Esophagus squamous epithelium (tissue), 5 donors: ENCODE results near the gene FCGBP. TPM values are rescaled to one million over a fixed set of nuclear protein-coding genes. Genes with fewer than 3 reads are reported as not detected.

ENCODE experiments used
- DNase-seq: peaks from one replicate; lab custom pipeline; 2025; lab: John Stamatoyannopoulos, UW
- H3K27ac ChIP-seq, 4 donors: fragments of 200-600 bp; sonication (generic); one replicate each; pipeline ENCODE4 v1.5.1; 2016 to 2019; ENCODE audit warnings: mild to moderate bottlenecking in 1 of 4
- H3K27me3 ChIP-seq, 4 donors: fragments of 200-600 bp; sonication (generic); 1 replicate in 3 of 4; 2 replicates in 1 of 4; pipeline versions ENCODE4 v1.5.1 to v1.6.0; 2017 to 2021; ENCODE audit warnings: antibody characterized with exemption in 1 of 4
- H3K36me3 ChIP-seq, 3 donors: fragments of 200-600 bp; sonication (generic); one replicate each; pipeline ENCODE4 v1.5.1; 2016 to 2019
- H3K4me1 ChIP-seq, 3 donors: fragments of 200-600 bp; sonication (generic); one replicate each; pipeline ENCODE4 v1.5.1; 2017 to 2019
- H3K4me3 ChIP-seq, 4 donors: fragments of 200-600 bp; sonication (generic); 1 replicate in 3 of 4; 2 replicates in 1 of 4; pipeline ENCODE4 v1.5.1; 2016 to 2019; ENCODE audit warnings: mild to moderate bottlenecking in 2 of 4, moderate library complexity in 1 of 4
- H3K9me3 ChIP-seq, 3 donors: fragments of 200-600 bp; sonication (generic); one replicate each; pipeline ENCODE4 v1.5.1; 2016 to 2019
- CTCF ChIP-seq, 6 experiments: fragments of 450-650 bp in 4 of 6; fragments of 200-600 bp in 2 of 6; sonication (generic) in 2 of 6; IDR thresholded peaks; one replicate each; pipeline ENCODE4 v1.5.1; 2016 to 2019; ENCODE audit warnings: antibody characterized with exemption in 6 of 6, mild to moderate bottlenecking in 4 of 6, moderate library complexity in 4 of 6
- POLR2A ChIP-seq, 4 donors: fragments of 450-650 bp; IDR thresholded peaks; one replicate each; pipeline ENCODE4 v1.6.1; 2017; ENCODE audit warnings: antibody characterized with exemption in 4 of 4, mild to moderate bottlenecking in 4 of 4, moderate library complexity in 3 of 4
- WGBS, 2 donors: methylation state at CpG; one replicate each; pipeline ENCODE4 v1.1.5; 2018; 5-methylcytosine and 5-hydroxymethylcytosine counted together
- intact Hi-C: fragments of 100-400 bp; cut with DNase I; formaldehyde crosslinking; loops from one replicate; pipeline ENCODE4 v1.15.0; 2022
- total RNA-seq, 4 donors: library from RNA; depleted of rRNA; stranded (reverse); fragments of >200 nt; gene quantifications; one replicate each; pipeline ENCODE4 v1.1.0, GENCODE V29; 2016
- donor health status: DM: yes; HTN: yes; CAD: no.

Gene FCGBP
- total RNA-seq, 4 donors from 2014 or later: 5.7 to 79.9 (median 41.0) TPM

- Histone ChIP-seq H3K27ac (no peak overlapping the region), H3K9me3 (no peaks in the 10 kb centered on the region), H3K36me3 (no peaks in the 10 kb centered on the region), H3K27me3 (peaks cover 0 to 2% (median 0%) of the 10 kb centered on the region in 4 donors), H3K4me1 (peaks cover 0 to 23% (median 8%) of the 10 kb centered on the region in 3 donors), H3K4me3 (no peak overlapping the region)
- no peak for DNase-seq
- no peak for TF ChIP-seq CTCF (IDR thresholded peaks at IDR 0.05)
- TF ChIP-seq POLR2A (IDR thresholded peaks at IDR 0.05): no peak
- 89% methylated on average over 7 of the region's 7 CpGs for WGBS, 2 donors
- intact Hi-C loops: no loop called here
These were observed 19.5 kb upstream of the FCGBP start for GRCh38 chr19:39953915-39954314.

DNA sequence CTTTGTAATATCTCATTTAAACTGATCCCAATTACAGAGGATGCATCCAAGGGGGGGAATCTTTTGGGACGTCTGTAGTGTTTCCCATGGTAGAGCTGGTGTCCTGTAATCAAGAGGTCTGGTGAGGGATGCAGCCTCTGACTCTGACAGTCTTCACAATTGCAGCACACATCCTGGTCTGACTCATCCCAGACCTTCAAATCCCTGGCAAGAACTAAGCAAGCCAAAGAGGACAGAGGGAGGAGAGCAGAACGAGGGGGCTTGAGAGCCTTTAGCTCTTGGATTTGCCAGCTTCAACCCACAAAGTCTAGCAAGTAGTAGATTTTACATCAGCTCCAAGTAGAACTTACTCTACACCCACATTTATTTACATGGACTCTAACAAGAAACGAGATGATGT, 17.3 kb upstream of the FCGBP start:
- no peaks in the 10 kb centered on the region for H3K36me3 ChIP-seq
- intact Hi-C loops: no loop called here
- H3K4me1 ChIP-seq: peaks cover 0 to 23% (median 8%) of the 10 kb centered on the region in 3 donors
- 18 to 26% methylated on average over 3 of the region's 3 CpGs for WGBS, 2 donors
- TF ChIP-seq POLR2A (IDR thresholded peaks at IDR 0.05): no peak
- no peak for TF ChIP-seq CTCF (IDR thresholded peaks at IDR 0.05)
- no peak for DNase-seq
- no peak overlapping the region for H3K4me3 ChIP-seq
- H3K27me3 ChIP-seq: peaks cover 0 to 11% (median 0%) of the 10 kb centered on the region in 4 donors
- no peaks in the 10 kb centered on the region for H3K9me3 ChIP-seq
- H3K27ac ChIP-seq: peak overlapping the region in 1 of 4 donors; percentile 32

DNA sequence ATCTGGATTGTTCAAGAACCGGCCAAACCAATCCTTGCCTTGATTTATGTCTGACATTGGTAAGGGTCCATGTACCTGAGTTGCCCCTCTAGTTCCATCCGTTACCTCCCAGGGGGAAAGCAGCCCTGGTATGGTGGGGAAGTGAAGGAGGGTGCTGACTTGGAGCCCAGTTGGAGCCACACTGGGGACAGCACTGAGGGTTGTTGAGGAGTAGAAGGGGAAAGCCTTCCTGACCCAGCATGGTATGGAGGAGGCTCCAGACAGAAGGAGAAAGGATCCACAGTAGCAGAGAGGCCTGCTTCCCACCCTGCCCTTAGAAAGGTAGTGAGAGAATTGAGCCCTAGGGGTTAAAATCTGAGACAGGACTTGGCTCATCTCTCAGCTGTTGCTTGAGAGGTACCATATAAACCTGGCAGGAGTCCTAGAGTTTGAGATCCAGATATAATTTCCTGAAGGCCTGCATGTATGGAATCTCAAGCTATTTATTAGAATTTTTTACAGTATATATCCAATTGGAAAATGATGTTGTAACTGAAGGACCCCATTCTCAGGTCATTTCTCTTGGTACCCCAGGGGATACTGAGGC, 16.7 kb upstream of the FCGBP start:
- H3K27me3 ChIP-seq: peaks cover 0 to 11% (median 0%) of the 10 kb centered on the region in 4 donors
- H3K9me3 ChIP-seq: no peaks in the 10 kb centered on the region
- DNase-seq: no peak
- WGBS, 2 donors: 86 to 100% methylated on average over 1 to 2 of the region's 2 CpGs
- intact Hi-C loops: no loop called here
- no peaks in the 10 kb centered on the region for H3K36me3 ChIP-seq
- H3K4me3 ChIP-seq: no peak overlapping the region
- H3K4me1 ChIP-seq: peaks cover 0 to 23% (median 8%) of the 10 kb centered on the region in 3 donors
- no peak for TF ChIP-seq CTCF (IDR thresholded peaks at IDR 0.05)
- no peak for TF ChIP-seq POLR2A (IDR thresholded peaks at IDR 0.05)
- no peak overlapping the region for H3K27ac ChIP-seq

DNA sequence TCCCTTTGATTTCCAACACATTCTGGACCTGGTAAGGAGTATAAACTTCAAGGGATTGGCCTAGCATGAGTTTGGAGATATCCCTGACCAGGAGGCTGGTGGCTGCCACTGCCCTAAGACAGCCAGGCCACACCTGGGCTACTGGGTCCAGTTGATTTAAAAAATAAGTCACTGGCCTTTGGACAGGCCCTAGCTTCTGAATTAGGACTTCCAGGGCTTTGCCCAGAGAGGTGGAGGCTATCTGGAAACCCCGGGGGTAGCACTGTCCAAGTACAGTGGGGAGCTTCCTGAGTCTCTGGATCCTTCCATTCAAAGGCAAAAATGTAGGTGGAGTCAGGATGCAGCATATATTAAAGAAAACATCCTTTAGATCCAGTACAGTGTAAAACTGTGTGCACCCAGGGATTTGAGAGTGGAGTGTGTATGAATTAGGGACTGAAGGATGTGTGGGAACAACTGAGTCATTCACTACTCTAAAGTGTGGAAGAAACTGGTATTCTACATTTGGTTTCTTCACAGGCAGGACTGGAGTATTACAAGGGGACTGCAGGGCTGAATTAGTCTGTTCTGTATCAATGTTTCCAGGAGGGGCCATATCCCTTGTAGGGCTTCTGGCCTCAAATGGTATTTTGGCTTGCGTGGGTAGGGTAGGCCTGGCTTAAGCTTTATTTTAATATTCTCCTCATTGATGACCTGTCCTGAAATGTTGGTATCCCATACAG, 14.8 kb upstream of the FCGBP start:
- intact Hi-C loops: no loop called here
- Histone ChIP-seq H3K27me3 (peaks cover 0 to 11% (median 0%) of the 10 kb centered on the region in 4 donors), H3K4me1 (peaks cover 0 to 31% (median 8%) of the 10 kb centered on the region in 3 donors), H3K9me3 (no peaks in the 10 kb centered on the region), H3K36me3 (no peaks in the 10 kb centered on the region), H3K4me3 (no peak overlapping the region), H3K27ac (no peak overlapping the region)
- WGBS, 2 donors: 84 to 100% methylated on average over 1 to 2 of the region's 2 CpGs
- no peak for DNase-seq
- TF ChIP-seq POLR2A (IDR thresholded peaks at IDR 0.05): no peak
- TF ChIP-seq CTCF (IDR thresholded peaks at IDR 0.05): no peak

DNA sequence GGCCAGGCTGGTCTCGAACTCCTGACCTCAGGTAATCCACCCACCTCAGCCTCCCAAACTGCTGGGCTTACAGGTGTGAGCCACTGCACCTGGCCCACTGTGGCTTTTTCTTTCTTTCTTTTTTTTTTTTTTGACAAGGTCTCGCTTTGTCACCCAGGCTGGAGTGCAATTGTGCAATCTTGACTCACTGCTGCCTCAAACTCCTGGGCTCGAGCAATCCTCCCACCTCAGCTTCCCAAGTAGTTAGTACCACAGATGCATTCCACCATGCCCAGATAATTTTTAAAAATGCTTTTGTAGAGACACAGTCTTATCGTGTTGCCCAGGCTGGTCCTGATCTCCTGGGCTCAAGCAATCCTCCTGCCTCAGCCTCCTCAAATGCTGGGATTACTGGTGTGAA, 12.1 kb upstream of the FCGBP start:
- Histone ChIP-seq H3K36me3 (no peaks in the 10 kb centered on the region), H3K4me3 (no peak overlapping the region), H3K4me1 (peaks cover 0 to 21% (median 3%) of the 10 kb centered on the region in 3 donors), H3K27ac (no peak overlapping the region), H3K9me3 (no peaks in the 10 kb centered on the region), H3K27me3 (peaks cover 0 to 11% (median 0%) of the 10 kb centered on the region in 4 donors)
- intact Hi-C loops: no loop called here
- 51 to 63% methylated on average over 4 of the region's 4 CpGs for WGBS, 2 donors
- TF ChIP-seq POLR2A (IDR thresholded peaks at IDR 0.05): no peak
- TF ChIP-seq CTCF (IDR thresholded peaks at IDR 0.05): no peak
- DNase-seq: no peak
